Activated CD8-positive, alpha-beta T cell treated with anti-CD3 and anti-CD28 coated beads, Interleukin-2, amount 10 ng/mL, durations not matched to agents 7 days and 5 days (primary cell): ENCODE measurements around the gene EIF2D. TPM values are rescaled to one million over a fixed set of nuclear protein-coding genes. Genes with fewer than 3 reads are reported as not detected.
"Not testable (repeated sequence)": the region's sequence is repeated elsewhere in the genome, so short reads cannot be mapped to it uniquely, and the experiment has no call there.

ENCODE experiments used
- ATAC-seq: fragments of 150-1000 bp; cut with Tn5 transposase; one replicate; pipeline ENCODE4 v1.10.0; 2021; ENCODE audit warnings: moderate library complexity
- CTCF ChIA-PET: fragments of 350-600 bp; sonication (Branson Sonifier 250); formaldehyde crosslinking; loops from one replicate; lab custom pipeline; 2021; ENCODE audit warnings: antibody characterized with exemption; lab: Charles Lee
- POLR2A ChIA-PET: fragments of 350-600 bp; sonication (Branson Sonifier 250); formaldehyde crosslinking; loops from one replicate; lab custom pipeline; 2021; ENCODE audit warnings: antibody characterized with exemption; lab: Charles Lee
- DNase-seq: peaks from one replicate; pipeline ENCODE4 v3.0.0-alpha.2; 2020
- H3K27ac Mint-ChIP-seq: one replicate; pipeline ENCODE4 v1.8.0; 2021; ENCODE audit warnings: mild to moderate bottlenecking, mixed read lengths
- H3K27me3 Mint-ChIP-seq: one replicate; pipeline ENCODE4 v1.8.0; 2021; ENCODE audit warnings: low read depth, mixed read lengths
- H3K36me3 Mint-ChIP-seq: one replicate; pipeline ENCODE4 v1.8.0; 2021; ENCODE audit warnings: low read depth, mixed read lengths
- H3K4me1 Mint-ChIP-seq: one replicate; pipeline ENCODE4 v1.8.0; 2021; ENCODE audit warnings: low read depth, mixed read lengths
- H3K4me3 Mint-ChIP-seq: one replicate; pipeline ENCODE4 v1.8.0; 2021; ENCODE audit warnings: mild to moderate bottlenecking, mixed read lengths
- H3K9me3 Mint-ChIP-seq: one replicate; pipeline ENCODE4 v1.8.0; 2022; ENCODE audit warnings: mixed read lengths; ENCODE audit not compliant: insufficient read depth
- total RNA-seq, 2 experiments: library from RNA; stranded (reverse); gene quantifications; one replicate each; pipeline ENCODE4 v1.2.3, GENCODE V29; 2021

EIF2D gene
- total RNA-seq, 2 experiments from 2014 or later, result 41.6 to 45.1 TPM

- CTCF ChIA-PET, result interaction anchor here (0.8 to 18.9 kb wide), 9 partner anchors 11 to 117 kb away, joined by 3 to 728 read pairs (median 9); partner anchors contain the start of gene IKBKE
- Mint-ChIP-seq H3K36me3 (peaks cover 91% of the 10 kb centered on the region), H3K27ac (peak overlapping the region; percentile 66)
Measured at GRCh38 chr1:206586501-206587445, 25.5 kb downstream of the EIF2D start.

GRCh38 chr1:206584683-206585082, 27.6 kb downstream of the EIF2D start:
- H3K27me3 Mint-ChIP-seq, result no peaks in the 10 kb centered on the region
- ATAC-seq, result no peak
- no peak overlapping the region for H3K4me3 Mint-ChIP-seq
- no peaks in the 10 kb centered on the region for H3K9me3 Mint-ChIP-seq
- no peak for DNase-seq
- H3K36me3 Mint-ChIP-seq, result peaks cover 95% of the 10 kb centered on the region
- H3K27ac Mint-ChIP-seq, result no peak overlapping the region
- ChIA-PET POLR2A (interaction anchor here (16.7 kb wide), 1 partner anchor 29 kb away, joined by 276 read pairs; no protein-coding TSS in a partner anchor), CTCF (interaction anchor here (1.2 to 18.9 kb wide), 12 partner anchors 10 to 123 kb away, joined by 5 to 728 read pairs (median 12); partner anchors contain the start of genes IKBKE and RASSF5)
- peaks cover 92% of the 10 kb centered on the region for H3K4me1 Mint-ChIP-seq

More at GRCh38 chr1:206586501-206587445, 25.5 kb downstream of the EIF2D start:
- ATAC-seq (no peak), DNase-seq (no peak)
- POLR2A ChIA-PET, result interaction anchor here (0.8 to 16.7 kb wide), 3 partner anchors 18 to 31 kb away, joined by 3 to 276 read pairs (median 3); no protein-coding TSS in a partner anchor
- no peak overlapping the region for H3K4me3 Mint-ChIP-seq
- H3K27me3 Mint-ChIP-seq, result no peaks in the 10 kb centered on the region
- peaks cover 91% of the 10 kb centered on the region for H3K4me1 Mint-ChIP-seq
- H3K9me3 Mint-ChIP-seq, result no peaks in the 10 kb centered on the region

GRCh38 chr1:206583707-206584648, 28.3 kb downstream of the EIF2D start:
- peak overlapping the region; percentile 91 for H3K27ac Mint-ChIP-seq
- CTCF ChIA-PET, result interaction anchor here (0.6 to 18.9 kb wide), 34 partner anchors 9 to 157 kb away, joined by 3 to 728 read pairs (median 6); partner anchors contain the start of genes DYRK3, EIF2D, IKBKE and RASSF5
- peaks cover 95% of the 10 kb centered on the region for H3K36me3 Mint-ChIP-seq
- H3K27me3 Mint-ChIP-seq, result no peaks in the 10 kb centered on the region
- H3K4me3 Mint-ChIP-seq, result peak overlapping the region; percentile 54
- ATAC-seq (peak; percentile 18), DNase-seq (peak; percentile 90)
- peaks cover 92% of the 10 kb centered on the region for H3K4me1 Mint-ChIP-seq
- POLR2A ChIA-PET, result interaction anchor here (0.6 to 16.7 kb wide), 4 partner anchors 9 to 37 kb away, joined by 3 to 276 read pairs (median 5); no protein-coding TSS in a partner anchor
- H3K9me3 Mint-ChIP-seq, result no peaks in the 10 kb centered on the region

GRCh38 chr1:206582971-206583706, 29.1 kb downstream of the EIF2D start:
- ChIA-PET CTCF (interaction anchor here (0.6 to 18.9 kb wide), 34 partner anchors 8 to 158 kb away, joined by 3 to 728 read pairs (median 6); partner anchors contain the start of genes DYRK3, EIF2D, IKBKE and RASSF5), POLR2A (interaction anchor here (0.6 to 16.7 kb wide), 5 partner anchors 8 to 93 kb away, joined by 3 to 276 read pairs (median 3); no protein-coding TSS in a partner anchor)
- peak overlapping the region; percentile 91 for H3K27ac Mint-ChIP-seq
- ATAC-seq, result no peak
- H3K4me1 Mint-ChIP-seq, result peaks cover 92% of the 10 kb centered on the region
- no peak for DNase-seq
- no peaks in the 10 kb centered on the region for H3K9me3 Mint-ChIP-seq
- peak overlapping the region; percentile 54 for H3K4me3 Mint-ChIP-seq
- H3K27me3 Mint-ChIP-seq, result no peaks in the 10 kb centered on the region
- peaks cover 96% of the 10 kb centered on the region for H3K36me3 Mint-ChIP-seq

GRCh38 chr1:206582537-206582936, 29.7 kb downstream of the EIF2D start:
- ATAC-seq, result no peak

GRCh38 chr1:206581571-206581981, 30.7 kb downstream of the EIF2D start:
- H3K4me1 Mint-ChIP-seq, result peaks cover 91% of the 10 kb centered on the region
- peak overlapping the region; percentile 91 for H3K27ac Mint-ChIP-seq
- peak overlapping the region; percentile 77 for H3K4me3 Mint-ChIP-seq
- POLR2A ChIA-PET, result interaction anchor here (2.5 to 16.7 kb wide), 3 partner anchors 17 to 36 kb away, joined by 6 to 276 read pairs (median 60); no protein-coding TSS in a partner anchor
- H3K36me3 Mint-ChIP-seq, result peaks cover 92% of the 10 kb centered on the region
- ATAC-seq, result peak; percentile 7
- no peaks in the 10 kb centered on the region for H3K27me3 Mint-ChIP-seq
- CTCF ChIA-PET, result interaction anchor here (0.9 to 18.9 kb wide), 10 partner anchors 10 to 111 kb away, joined by 3 to 728 read pairs (median 10); partner anchors contain the start of genes EIF2D and IKBKE
- H3K9me3 Mint-ChIP-seq, result no peaks in the 10 kb centered on the region
- DNase-seq, result peak; percentile 51

More at GRCh38 chr1:206582537-206582936, 29.7 kb downstream of the EIF2D start:
- Mint-ChIP-seq H3K27me3 (no peaks in the 10 kb centered on the region), H3K4me3 (peak overlapping the region; percentile 54), H3K27ac (peak overlapping the region; percentile 91), H3K36me3 (peaks cover 96% of the 10 kb centered on the region), H3K9me3 (no peaks in the 10 kb centered on the region), H3K4me1 (peaks cover 92% of the 10 kb centered on the region)
- DNase-seq, result no peak
- ChIA-PET CTCF (interaction anchor here (1.1 to 18.9 kb wide), 17 partner anchors 10 to 121 kb away, joined by 3 to 728 read pairs (median 10); partner anchors contain the start of genes DYRK3, EIF2D, IKBKE and RASSF5), POLR2A (interaction anchor here (2.0 to 16.7 kb wide), 2 partner anchors 19 to 27 kb away, joined by 7 to 276 read pairs; no protein-coding TSS in a partner anchor)

GRCh38 chr1:206581114-206581497, 31.2 kb downstream of the EIF2D start:
- DNase-seq, ATAC-seq, H3K27me3 Mint-ChIP-seq, H3K9me3 Mint-ChIP-seq: not testable (repeated sequence)
- Mint-ChIP-seq H3K4me1 (peaks cover 91% of the 10 kb centered on the region), H3K27ac (peak overlapping the region; percentile 91), H3K4me3 (peak overlapping the region; percentile 77), H3K36me3 (peaks cover 92% of the 10 kb centered on the region)
- CTCF ChIA-PET, result interaction anchor here (0.9 to 18.9 kb wide), 11 partner anchors 9 to 114 kb away, joined by 3 to 728 read pairs (median 5); partner anchors contain the start of genes EIF2D and IKBKE
- POLR2A ChIA-PET, result interaction anchor here (0.9 to 16.7 kb wide), 4 partner anchors 17 to 342 kb away, joined by 5 to 276 read pairs (median 33); no protein-coding TSS in a partner anchor

GRCh38 chr1:206580438-206581113, 31.7 kb downstream of the EIF2D start:
- H3K36me3 Mint-ChIP-seq, result peaks cover 88% of the 10 kb centered on the region
- ATAC-seq, result peak; percentile 38
- H3K27ac Mint-ChIP-seq, result peak overlapping the region; percentile 91
- DNase-seq, result no peak
- ChIA-PET POLR2A (interaction anchor here (0.6 to 16.7 kb wide), 11 partner anchors 12 to 342 kb away, joined by 3 to 276 read pairs (median 3); no protein-coding TSS in a partner anchor), CTCF (interaction anchor here (0.8 to 18.9 kb wide), 19 partner anchors 8 to 113 kb away, joined by 3 to 728 read pairs (median 4); partner anchors contain the start of genes EIF2D and IKBKE)
- peaks cover 94% of the 10 kb centered on the region for H3K4me1 Mint-ChIP-seq
- H3K9me3 Mint-ChIP-seq, result no peaks in the 10 kb centered on the region
- peak overlapping the region; percentile 77 for H3K4me3 Mint-ChIP-seq
- H3K27me3 Mint-ChIP-seq, result no peaks in the 10 kb centered on the region

GRCh38 chr1:206579747-206580437, 32.4 kb downstream of the EIF2D start:
- DNase-seq, result peak; percentile 96
- Mint-ChIP-seq H3K27me3 (no peaks in the 10 kb centered on the region), H3K4me3 (peak overlapping the region; percentile 77), H3K36me3 (peaks cover 87% of the 10 kb centered on the region), H3K9me3 (no peaks in the 10 kb centered on the region), H3K27ac (peak overlapping the region; percentile 91), H3K4me1 (peaks cover 97% of the 10 kb centered on the region)
- ChIA-PET CTCF (interaction anchor here (0.8 to 18.9 kb wide), 17 partner anchors 8 to 113 kb away, joined by 3 to 728 read pairs (median 6); partner anchors contain the start of gene EIF2D), POLR2A (interaction anchor here (0.6 to 16.7 kb wide), 12 partner anchors 10 to 343 kb away, joined by 3 to 276 read pairs (median 4); no protein-coding TSS in a partner anchor)
- peak; percentile 74 for ATAC-seq
